Stimulated activated naive CD8-positive, alpha-beta T cell treated with anti-CD3 and anti-CD28 coated beads, Interleukin-15, Interleukin-2, amounts not matched to agents 100 U/mL and 50 U/mL, for 24 hours (primary cell): ENCODE results near the gene RFT1.
"Not testable (repeated sequence)": the region's sequence is repeated elsewhere in the genome, so short reads cannot be mapped to it uniquely, and the experiment has no call there.

ENCODE experiments used
- ATAC-seq: fragments of 150-1000 bp; cut with Tn5 transposase; one replicate; pipeline ENCODE4 v1.10.0; 2021
- DNase-seq: peaks from one replicate; pipeline ENCODE4 v3.0.0; 2021

The RFT1 gene

DNA sequence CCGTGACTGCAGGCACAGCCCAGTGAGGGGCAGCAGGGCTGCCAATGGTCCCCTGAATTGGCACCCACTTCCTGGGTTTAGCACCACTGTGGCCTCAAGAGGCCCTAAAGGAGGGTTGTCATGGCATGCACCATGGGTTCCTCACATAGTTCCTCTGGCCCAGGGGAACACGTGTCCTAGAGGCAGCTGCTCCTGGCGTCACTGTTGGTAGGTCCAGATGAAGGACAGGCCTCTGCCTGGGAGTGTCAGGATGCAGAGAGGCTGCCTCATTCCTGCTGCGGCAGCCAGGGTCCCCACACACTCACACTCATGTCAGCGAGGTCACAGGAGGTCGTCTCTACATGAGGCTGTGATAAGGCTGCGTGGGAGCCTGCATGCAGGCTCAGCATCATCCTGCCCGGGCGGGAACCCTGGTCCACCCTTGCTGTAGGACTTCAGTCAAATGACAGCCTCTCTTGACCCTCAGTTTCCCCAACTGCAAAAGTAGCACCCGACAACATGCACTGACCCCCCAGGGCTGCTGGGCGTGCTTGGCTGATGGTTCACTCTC lies 58.3 kb downstream of the RFT1 start:
- DNase-seq (no peak), ATAC-seq (no peak)

DNA sequence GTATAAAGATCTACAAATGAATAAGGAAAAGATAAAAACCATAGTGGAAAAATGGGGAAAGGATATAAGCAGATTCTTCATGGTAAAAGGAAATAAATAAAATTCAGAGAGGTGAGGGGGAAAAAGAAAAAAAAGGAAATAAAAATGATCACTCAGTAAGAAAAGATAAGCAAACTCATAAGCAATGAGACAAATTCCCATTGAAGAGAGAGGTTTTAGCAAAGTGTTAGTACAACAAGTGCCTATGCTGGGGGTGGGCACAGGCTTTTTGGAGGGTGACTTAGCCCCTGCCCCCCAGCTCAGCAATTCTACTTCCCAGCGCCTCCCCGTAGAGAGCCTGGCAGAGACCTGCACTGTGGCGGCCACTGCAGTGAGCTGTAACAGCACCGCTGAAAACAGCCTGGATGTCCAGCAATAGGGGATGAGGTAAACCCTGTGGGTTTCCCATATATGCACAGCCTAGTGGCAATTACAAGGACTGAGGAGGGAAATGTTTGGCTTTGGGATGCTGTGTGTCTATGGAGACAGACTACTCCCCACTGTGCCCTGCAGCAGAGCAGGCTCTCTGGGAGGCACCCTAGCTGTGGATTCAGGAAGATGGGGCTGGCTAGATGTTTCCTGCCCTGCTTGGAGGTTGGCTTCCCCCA lies 60.7 kb downstream of the RFT1 start:
- no peak for ATAC-seq

DNA sequence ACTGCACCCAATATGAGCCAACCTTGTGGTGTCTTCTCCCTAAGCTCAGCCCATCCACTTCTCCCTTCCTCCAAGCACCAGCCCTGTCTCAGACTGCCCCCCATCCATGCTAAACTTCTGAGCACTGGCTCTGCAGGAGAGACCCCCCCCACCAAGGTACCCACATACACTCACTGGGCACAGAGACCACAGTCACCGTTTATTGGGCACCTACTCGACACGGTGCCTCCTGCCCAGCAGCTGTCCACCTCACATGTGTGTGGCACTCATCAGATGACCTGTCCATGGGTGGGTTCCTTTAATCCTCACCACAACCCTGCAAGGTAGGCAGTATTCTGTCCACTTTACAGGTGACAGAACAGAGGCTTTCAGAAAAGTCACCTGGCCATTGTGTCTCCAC lies 62.1 kb downstream of the RFT1 start:
- no peak for DNase-seq
- no peak for ATAC-seq

More for the DNA sequence above, 60.7 kb downstream of the RFT1 start:
- no peak for DNase-seq

DNA sequence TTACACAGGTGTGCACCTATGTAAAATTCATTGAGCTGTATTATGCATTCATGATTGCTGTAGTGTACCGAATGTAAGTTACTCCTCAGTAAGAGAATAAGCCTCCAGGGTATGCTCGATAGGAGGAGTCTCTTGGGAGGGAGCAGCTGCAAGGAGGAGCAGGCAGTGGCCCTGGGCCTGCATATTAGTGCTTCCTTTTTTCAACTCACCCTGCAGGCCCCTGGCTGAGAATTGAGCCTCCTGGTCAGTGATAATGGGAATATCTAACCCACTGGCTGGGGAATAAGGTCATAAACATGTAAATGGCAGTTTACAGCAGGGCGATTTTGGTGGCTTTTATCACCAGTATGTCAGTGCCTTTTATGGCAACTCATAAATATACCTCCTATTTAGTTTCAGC lies 62.7 kb downstream of the RFT1 start:
- no peak for ATAC-seq
- no peak for DNase-seq

DNA sequence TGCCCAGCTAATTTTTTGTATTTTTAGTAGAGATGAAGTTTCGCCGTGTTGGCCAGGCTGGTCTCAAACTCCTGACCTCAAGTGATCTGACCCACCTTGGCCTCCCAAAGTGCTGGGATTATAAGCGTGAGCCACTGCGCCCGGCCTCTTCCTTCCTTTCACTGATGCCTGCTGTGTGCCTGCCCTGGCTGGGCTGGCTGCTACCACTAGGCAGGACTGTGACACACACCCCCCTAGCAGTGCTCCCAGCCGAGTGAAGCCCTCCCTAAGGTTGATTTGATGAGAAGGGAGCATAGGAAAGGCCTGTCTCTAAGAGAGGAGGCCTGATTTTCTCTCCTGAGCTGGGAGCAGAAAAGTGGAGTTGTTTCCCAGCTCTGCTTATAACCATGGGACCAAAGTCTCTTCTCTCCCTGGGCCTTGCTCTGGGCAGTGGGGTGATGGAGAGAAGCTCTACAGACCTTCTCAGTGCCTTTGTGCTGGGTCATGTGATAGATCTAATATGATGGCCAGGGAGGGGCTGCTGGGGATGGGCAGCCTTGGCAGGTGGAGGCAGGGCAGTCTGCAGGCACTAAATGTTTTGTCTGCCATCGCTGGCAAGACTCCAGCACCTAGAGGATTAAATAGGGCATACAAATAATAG lies 64.3 kb downstream of the RFT1 start:
- ATAC-seq: no peak
- no peak for DNase-seq

DNA sequence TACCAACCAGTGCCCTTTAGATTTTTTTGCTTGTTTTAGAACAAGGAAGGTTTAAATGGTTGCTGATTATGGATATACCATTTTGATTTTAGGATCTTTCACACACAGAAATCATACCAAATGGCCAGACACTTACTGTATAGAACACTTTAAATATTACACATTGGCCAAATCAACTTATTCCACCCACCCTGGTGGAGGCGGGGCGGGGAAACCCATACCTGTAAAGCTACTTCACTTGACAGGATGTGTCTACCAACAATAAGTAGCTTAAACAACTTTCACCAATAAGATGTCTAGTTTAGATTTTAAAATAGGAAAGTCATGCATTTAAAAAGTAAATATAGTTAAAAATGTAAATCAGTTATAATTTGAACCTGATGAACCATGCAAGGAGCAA lies 67.3 kb downstream of the RFT1 start:
- ATAC-seq (no peak), DNase-seq (no peak)

DNA sequence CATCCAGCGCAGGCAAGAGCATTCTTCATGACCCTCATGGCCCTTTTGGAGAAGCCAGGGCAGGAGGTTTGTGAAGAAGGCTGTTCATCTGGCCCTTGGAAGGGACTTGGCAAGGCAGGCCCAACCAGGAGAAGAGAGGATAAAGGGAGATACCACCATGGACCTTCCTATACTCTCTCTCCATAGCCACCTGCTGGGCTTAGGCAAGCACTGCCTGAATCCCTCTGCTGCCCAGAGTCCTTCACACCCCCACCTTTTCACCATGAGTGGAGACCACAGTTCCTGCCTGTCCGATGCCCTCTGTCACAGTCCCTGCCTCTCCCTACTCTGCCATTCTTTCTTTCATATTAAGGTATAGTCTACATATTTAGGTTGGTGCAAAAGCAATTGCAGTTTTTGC lies 73.8 kb downstream of the RFT1 start:
- ATAC-seq (peak; percentile 49), DNase-seq (no peak)

DNA sequence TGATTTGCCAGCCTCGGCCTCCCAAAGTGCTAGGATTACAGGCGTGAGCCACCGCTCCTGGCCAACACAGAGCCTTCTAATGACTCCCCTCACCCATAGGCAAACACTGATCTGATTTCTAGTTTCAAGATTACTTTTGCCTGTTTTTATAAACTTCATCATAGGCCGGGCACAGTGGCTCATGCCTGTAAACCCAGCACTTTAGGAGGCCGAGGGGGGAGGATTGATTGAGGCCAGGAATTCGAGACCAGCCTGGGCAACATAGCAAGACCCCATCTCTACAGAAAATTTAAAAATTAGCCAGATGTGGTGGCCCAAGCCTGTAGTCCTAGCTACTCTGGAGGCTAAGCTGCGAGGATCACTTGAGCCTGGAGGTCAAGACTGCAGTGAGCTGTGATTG lies 76.0 kb downstream of the RFT1 start:
- ATAC-seq, DNase-seq: not testable (repeated sequence)

DNA sequence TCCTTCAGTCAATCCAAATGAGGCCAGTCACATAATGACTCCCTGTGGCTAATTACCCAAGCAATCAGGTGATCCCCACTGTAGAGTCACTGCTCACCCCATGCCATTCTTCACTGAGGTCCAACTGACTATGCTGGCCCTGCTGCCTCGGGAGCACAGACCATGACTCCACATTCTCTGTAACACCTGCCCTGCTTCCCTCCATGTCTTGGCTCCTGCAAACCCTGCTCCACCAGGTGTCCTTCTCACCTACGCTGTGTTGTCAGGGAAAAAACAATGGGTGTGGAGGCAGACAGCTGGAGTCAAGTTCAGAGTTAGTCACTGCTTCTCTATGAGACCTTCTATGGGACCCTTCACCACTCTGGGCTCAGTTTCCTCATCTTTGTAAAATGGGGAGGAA lies 78.3 kb downstream of the RFT1 start:
- ATAC-seq (no peak), DNase-seq (no peak)

DNA sequence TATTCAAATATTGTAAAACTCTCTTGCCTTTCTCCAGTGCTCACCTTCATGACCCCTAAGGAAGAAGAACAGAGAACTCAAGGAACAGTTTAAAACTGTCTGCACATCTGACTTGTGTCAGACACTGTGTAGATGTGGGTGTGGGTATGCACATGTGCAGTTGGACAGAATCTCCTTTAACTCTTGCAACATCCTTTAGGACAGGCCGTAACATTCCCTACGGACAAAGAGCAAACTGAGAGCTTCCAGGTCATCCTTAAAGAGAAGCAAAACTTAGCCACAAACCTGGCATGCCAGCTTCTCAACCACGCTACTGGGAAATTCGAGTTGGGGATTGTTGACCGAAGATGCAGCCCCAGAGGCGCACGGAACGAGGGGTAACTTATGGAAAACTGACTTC lies 80.2 kb downstream of the RFT1 start:
- ATAC-seq (no peak), DNase-seq (no peak)

DNA sequence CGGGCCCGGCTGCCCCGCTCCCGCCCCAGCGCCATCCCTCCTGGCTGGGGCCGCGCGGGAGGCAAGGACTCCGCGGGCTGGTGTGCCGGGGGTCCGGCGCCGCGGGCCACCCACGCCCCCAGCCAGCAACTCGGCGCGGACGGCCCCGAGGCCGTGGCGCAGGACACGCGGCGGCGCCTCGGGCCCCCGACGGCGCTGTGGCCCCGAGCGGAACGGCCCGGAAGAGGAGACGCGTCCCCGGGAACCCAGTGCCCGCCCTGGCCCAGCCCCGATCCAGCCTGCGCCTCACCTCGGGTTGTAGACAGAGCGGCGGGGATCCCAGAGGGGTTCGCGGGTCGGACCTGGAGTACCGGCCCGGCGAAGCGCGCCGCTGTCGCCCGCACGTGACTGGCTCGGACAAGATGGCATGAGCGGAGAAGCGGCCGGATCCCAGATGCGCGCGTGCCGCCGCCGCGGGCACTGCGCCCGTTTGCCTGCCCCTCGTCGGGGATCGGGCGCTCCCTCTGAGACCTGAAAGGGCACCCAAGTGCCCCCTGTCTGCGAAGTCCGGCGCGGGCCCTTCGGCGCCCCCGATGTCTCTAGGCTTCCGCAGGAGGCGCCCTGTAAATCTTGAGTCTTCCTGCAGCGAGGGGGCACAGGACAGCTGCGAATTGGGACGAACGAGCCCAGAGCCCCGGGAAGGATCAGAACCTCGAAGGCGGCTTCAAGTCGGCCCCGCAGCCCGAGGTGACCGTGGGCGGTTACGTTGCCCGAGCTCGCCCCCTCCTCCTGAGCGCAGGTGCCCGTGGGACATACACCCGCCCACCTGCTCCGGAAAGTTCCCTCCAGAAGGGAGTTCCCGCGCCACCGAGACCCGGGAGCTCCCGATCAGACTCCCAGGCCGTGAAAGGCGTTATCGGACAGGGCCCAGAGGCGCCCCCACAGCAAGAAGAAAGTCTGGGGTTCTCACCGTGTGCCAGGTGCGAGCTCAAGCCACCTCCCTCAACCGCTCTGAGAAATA lies 83.8 kb downstream of the RFT1 start:
- peak; percentile 58 for ATAC-seq
- peak; percentile 77 for DNase-seq

DNA sequence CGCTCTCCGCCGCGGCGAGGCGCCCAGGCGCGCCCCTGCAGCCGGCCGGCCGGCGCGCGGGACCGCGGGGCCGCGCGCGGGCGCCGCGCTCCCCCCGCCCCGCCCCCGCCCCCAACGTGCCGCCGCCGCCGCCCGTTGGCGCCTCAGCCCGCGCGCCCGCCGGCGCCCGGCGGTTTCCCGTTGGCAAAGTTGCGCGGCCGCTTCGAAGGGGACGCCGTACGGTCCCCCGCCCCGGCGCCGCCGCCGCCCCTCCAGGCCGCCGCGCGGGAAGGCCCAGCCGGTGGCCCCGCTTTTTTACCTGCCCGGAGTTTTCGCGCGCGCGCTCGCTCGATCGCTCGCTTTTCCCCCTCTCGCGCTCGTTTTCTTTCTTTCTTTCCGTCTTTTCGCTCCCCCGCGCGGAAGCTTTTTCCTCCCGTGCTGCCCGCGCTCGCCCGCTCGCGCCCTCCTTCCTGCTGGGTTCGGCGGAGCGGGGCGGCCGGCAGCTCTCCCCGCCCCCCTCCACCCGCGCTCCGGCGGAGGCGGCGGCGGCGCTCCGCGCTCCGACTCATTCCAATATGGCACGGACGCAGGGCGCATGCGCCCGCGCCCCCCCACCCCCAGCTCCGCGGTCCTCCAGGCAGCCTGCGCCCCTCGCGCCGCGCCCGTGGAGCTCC lies 84.6 kb downstream of the RFT1 start, which contains the start of gene SFMBT1:
Gene SFMBT1, minus strand, starts transcription at position 556 of the 653 bp plus-strand sequence. CDS start 76,945 bp downstream, outside the sequence.
- DNase-seq (peak; percentile 82), ATAC-seq (peak; percentile 53)

DNA sequence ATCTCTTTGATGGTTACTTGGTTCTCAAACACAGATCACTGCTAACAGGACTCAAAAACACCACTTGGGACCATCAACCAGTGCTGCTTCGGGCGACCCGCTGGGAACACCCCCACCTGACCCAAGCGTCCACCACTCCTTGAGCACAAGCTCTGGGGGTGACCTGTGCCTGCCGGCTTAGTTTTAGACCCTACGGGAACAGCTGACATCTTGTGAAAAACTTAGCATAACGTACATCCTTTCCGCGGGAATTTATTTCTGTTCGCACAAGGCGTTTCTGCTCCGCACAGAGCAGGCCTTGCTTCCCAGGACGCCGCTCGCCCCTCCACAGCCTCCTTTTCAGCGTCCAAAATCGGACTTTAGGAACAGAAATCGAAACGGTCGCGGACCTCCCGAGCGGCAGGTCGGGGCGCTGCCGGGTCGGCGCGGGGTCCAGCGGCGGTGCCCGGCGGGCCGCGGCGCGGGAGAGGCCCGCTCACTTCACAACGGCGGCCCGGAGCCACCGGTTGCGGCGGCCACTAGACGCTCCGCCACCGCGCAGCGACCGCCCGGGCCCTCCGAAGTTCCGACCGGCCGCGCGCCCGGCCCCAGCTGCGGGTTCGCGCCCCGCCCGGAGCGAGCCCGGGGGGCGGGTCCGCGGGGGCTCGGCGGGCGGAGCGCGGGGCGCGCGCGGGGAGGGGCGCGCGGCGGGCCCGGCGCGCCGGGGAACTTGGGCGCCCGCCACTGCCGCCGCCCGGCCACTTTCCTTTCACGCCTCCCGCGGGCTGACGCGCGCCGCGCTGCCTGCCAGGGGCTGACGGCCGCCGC lies 85.3 kb downstream of the RFT1 start:
- ATAC-seq: peak; percentile 51
- DNase-seq: peak; percentile 64

DNA sequence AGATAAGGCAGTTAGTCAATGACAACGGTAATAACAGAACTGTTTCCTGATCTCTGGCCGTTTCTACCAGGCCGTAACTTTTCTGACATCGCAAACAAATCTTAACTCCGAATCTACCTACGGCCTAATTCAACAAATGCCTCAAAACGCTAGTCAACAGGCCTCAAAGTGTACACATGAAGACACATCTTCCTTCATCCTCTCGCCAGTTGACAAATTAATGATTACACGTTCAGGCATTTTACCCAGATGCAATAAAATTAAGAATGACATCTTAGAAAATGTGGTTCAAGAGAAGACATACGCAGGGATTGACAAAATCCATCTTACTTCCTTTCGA lies 85.9 kb downstream of the RFT1 start:
- DNase-seq (no peak), ATAC-seq (no peak)

DNA sequence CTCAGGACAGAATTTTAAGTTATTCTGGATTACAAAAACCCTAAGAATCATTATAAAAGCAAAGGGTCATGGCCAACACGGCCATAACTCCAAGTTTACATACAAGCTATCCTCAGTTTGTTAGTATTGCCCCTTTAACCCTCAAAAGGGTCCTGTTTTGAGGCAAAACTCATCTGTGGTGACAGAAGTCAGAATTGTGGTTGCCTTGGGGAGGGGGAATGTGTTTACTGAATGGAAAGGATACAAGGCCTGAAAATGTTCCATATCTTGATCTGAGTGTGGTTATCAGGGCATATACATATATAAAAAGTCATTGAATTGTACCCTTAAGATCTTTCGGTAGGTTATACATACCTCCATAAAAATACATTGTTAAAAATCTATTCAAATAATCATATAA lies 86.5 kb downstream of the RFT1 start:
- DNase-seq (no peak), ATAC-seq (no peak)

DNA sequence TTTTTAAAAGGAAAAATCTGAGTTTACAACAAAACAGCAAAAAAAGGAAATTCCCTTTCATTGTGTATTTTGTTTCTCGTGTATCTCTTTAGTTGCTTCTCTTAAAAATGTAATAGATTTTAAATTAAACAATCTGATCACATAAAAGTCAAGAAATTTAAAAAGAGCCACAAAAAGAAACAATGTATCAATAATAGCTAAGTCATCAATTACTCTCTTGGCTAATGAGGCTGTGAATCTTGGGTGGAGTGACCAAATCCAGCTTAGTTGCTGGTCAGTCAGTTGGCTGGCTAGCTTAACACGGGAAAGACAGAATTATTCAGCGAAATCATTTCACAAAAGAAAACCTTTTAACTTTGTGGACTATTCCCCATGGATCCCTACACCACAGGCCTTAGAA lies 87.6 kb downstream of the RFT1 start:
- DNase-seq: no peak
- ATAC-seq: no peak

DNA sequence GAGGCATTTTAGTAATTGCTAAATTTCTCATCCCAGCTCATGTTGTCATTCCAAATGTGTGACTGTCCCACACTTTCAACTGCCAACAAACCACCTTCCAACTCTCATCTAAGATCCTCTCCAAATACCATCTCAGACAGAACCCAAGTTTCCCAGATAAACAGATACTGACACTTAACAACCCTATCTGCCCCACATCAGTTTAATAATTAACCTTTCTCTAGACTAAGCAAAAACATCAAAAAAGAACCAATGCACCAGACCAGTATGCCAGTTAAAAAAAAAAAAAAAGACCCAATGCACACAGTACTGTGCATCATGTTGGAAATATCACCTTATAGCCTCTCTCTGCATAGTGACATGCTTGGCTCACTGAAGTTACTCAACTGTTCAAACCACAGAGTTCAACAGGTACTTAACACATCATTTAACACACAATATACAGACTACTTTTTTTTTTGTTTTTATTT lies 89.8 kb downstream of the RFT1 start:
- ATAC-seq (peak; percentile 33), DNase-seq (no peak)

DNA sequence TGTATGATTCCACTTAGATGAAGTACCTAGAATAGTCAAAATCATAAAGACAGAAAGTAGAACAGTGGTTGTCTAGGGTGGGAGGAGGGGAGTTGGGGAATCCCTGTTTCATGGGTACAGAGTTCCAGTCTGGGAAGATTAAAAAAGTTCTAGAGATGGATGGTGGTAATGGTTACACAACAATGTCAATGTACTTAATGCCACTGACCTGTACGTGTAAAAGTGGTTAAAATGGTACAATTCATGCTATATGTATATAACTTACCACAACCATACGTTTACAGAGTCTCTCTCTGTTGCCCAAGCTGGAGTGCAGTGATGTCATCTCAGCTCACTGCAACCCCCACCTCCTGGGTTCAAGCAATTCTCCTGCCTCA lies 90.9 kb downstream of the RFT1 start:
- ATAC-seq: no peak
- DNase-seq: no peak

DNA sequence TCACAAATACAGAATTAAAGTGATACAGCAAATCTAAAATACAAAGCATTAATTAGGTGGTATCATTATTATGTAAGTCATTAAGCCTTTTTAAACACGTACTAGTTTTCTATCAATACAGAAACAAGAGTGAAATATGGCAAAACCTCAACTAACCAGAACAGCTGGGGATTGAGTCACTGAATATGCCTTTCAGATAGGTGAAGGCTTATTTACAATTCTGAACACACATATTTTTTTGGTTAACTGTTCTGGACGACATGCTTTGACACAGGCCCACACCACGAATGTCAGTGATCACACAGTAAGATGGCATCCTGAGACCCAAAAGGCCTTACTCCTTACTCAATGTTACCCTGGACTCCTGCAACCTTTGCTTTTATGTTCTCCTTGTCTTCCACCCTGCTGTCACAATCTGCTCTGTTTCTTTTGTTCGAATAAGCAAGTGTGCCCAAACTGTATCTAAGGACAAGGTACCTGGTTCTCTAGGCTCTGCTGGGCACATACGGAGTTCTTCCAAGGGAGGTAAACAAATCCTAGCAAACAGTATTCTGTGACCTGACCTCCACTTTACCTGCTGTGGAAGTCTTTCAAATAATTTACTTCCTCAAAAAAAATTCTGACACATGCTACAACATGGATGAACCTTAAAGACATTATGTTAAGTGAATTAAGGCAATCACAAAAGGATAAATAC lies 91.4 kb downstream of the RFT1 start:
- ATAC-seq (no peak), DNase-seq (no peak)
